Nephron progenitor cell (in vitro differentiated cells): Measurements from ENCODE around the gene FARP1.

ENCODE experiments used
- DNase-seq: peaks from one replicate; pipeline ENCODE4 v3.0.0; 2021
- H3K27ac Mint-ChIP-seq: 2 replicates; pipeline ENCODE4 v1.8.0; 2021; ENCODE audit warnings: mild to moderate bottlenecking, moderate library complexity, mixed read lengths
- H3K27me3 Mint-ChIP-seq: 2 replicates; pipeline ENCODE4 v1.8.0; 2021; ENCODE audit warnings: mild to moderate bottlenecking, low read depth, mixed read lengths; ENCODE audit not compliant: poor library complexity
- H3K36me3 Mint-ChIP-seq: 2 replicates; pipeline ENCODE4 v1.8.0; 2021; ENCODE audit warnings: low read depth, mixed read lengths
- H3K4me1 Mint-ChIP-seq: 2 replicates; pipeline ENCODE4 v1.8.0; 2021; ENCODE audit warnings: mixed read lengths
- H3K4me3 Mint-ChIP-seq: 2 replicates; pipeline ENCODE4 v1.8.0; 2021; ENCODE audit warnings: mild to moderate bottlenecking, moderate library complexity, mixed read lengths
- H3K9me3 Mint-ChIP-seq: 2 replicates; pipeline ENCODE4 v1.8.0; 2021; ENCODE audit warnings: mild to moderate bottlenecking, moderate library complexity, mixed read lengths
- CTCF ChIP-seq: fragments of 200-600 bp; sonication (generic); IDR thresholded peaks from 2 replicates; pipeline ENCODE4 v1.5.0; 2021; ENCODE audit warnings: antibody characterized with exemption

Gene FARP1

GRCh38 chr13:98473788-98474144, 330.9 kb downstream of the FARP1 start:
- no peak for DNase-seq
- H3K4me3 Mint-ChIP-seq: no peak overlapping the region
- no peaks in the 10 kb centered on the region for H3K9me3 Mint-ChIP-seq
- no peak for TF ChIP-seq CTCF
- peaks cover 70% of the 10 kb centered on the region for H3K4me1 Mint-ChIP-seq
- H3K27me3 Mint-ChIP-seq: no peaks in the 10 kb centered on the region
- H3K36me3 Mint-ChIP-seq: peaks cover 40% of the 10 kb centered on the region
- H3K27ac Mint-ChIP-seq: peak overlapping the region; percentile 88

- TF ChIP-seq CTCF: no peak
- DNase-seq: no peak
- Mint-ChIP-seq H3K27ac (peak overlapping the region; percentile 88), H3K4me3 (no peak overlapping the region), H3K9me3 (no peaks in the 10 kb centered on the region), H3K4me1 (peaks cover 71% of the 10 kb centered on the region), H3K36me3 (peaks cover 40% of the 10 kb centered on the region), H3K27me3 (no peaks in the 10 kb centered on the region)
These were observed 331.4 kb downstream of the FARP1 start for GRCh38 chr13:98474292-98474691.

GRCh38 chr13:98474761-98475160, 331.9 kb downstream of the FARP1 start:
- Mint-ChIP-seq H3K36me3 (peaks cover 40% of the 10 kb centered on the region), H3K4me3 (no peak overlapping the region), H3K27ac (no peak overlapping the region), H3K9me3 (no peaks in the 10 kb centered on the region), H3K27me3 (no peaks in the 10 kb centered on the region), H3K4me1 (peaks cover 75% of the 10 kb centered on the region)
- no peak for TF ChIP-seq CTCF
- DNase-seq: no peak

GRCh38 chr13:98475522-98475921, 332.6 kb downstream of the FARP1 start:
- peak overlapping the region; percentile 64 for H3K27ac Mint-ChIP-seq
- TF ChIP-seq CTCF: no peak
- H3K4me1 Mint-ChIP-seq: peaks cover 80% of the 10 kb centered on the region
- H3K27me3 Mint-ChIP-seq: no peaks in the 10 kb centered on the region
- DNase-seq: peak; percentile 74
- no peaks in the 10 kb centered on the region for H3K9me3 Mint-ChIP-seq
- peaks cover 38% of the 10 kb centered on the region for H3K36me3 Mint-ChIP-seq
- H3K4me3 Mint-ChIP-seq: peak overlapping the region; percentile 45

- Mint-ChIP-seq H3K36me3 (peaks cover 32% of the 10 kb centered on the region), H3K4me3 (peak overlapping the region; percentile 64), H3K9me3 (no peaks in the 10 kb centered on the region), H3K27ac (peak overlapping the region; percentile 85), H3K4me1 (peaks cover 85% of the 10 kb centered on the region), H3K27me3 (no peaks in the 10 kb centered on the region)
- DNase-seq: no peak
- TF ChIP-seq CTCF: no peak
These were observed 333.2 kb downstream of the FARP1 start for GRCh38 chr13:98476106-98476505.

GRCh38 chr13:98476538-98476966, 333.7 kb downstream of the FARP1 start:
- Mint-ChIP-seq H3K4me3 (peak overlapping the region; percentile 64), H3K27me3 (no peaks in the 10 kb centered on the region), H3K9me3 (no peaks in the 10 kb centered on the region), H3K4me1 (peaks cover 90% of the 10 kb centered on the region), H3K27ac (peak overlapping the region; percentile 85), H3K36me3 (peaks cover 28% of the 10 kb centered on the region)
- no peak for DNase-seq
- no peak for TF ChIP-seq CTCF
